ENCODE results near the gene KCNIP4. TPM values are rescaled to one million over a fixed set of nuclear protein-coding genes. Genes with fewer than 3 reads are reported as not detected.

The KCNIP4 gene
- total RNA-seq, 1 donor: 1.7 TPM

- TF ChIP-seq CTCF (IDR thresholded peaks at IDR 0.05; ENCODE audit: insufficient read depth, low read length): no peak
- H3K4me3 ChIP-seq (ENCODE audit: low read depth, low read length): no peak overlapping the region
- DNase-seq (ENCODE audit: low read depth): no peak
Measured at GRCh38 chr4:21005647-21006046, 942.9 kb downstream of the KCNIP4 start.

GRCh38 chr4:21002976-21003375 lies 945.6 kb downstream of the KCNIP4 start:
- no peak for DNase-seq (ENCODE audit: low read depth)
- H3K4me3 ChIP-seq (ENCODE audit: low read depth, low read length): no peak overlapping the region
- TF ChIP-seq CTCF (IDR thresholded peaks at IDR 0.05; ENCODE audit: insufficient read depth, low read length): no peak

- TF ChIP-seq CTCF (IDR thresholded peaks at IDR 0.05; ENCODE audit: insufficient read depth, low read length): no peak
- H3K4me3 ChIP-seq (ENCODE audit: low read depth, low read length): no peak overlapping the region
- DNase-seq (ENCODE audit: low read depth): no peak
Measured at GRCh38 chr4:21002286-21002685, 946.3 kb downstream of the KCNIP4 start.

GRCh38 chr4:21001490-21001889 lies 947.1 kb downstream of the KCNIP4 start:
- no peak overlapping the region for H3K4me3 ChIP-seq (ENCODE audit: low read depth, low read length)
- no peak for TF ChIP-seq CTCF (IDR thresholded peaks at IDR 0.05; ENCODE audit: insufficient read depth, low read length)
- no peak for DNase-seq (ENCODE audit: low read depth)

- DNase-seq (ENCODE audit: low read depth): no peak
- no peak for TF ChIP-seq CTCF (IDR thresholded peaks at IDR 0.05; ENCODE audit: insufficient read depth, low read length)
- H3K4me3 ChIP-seq (ENCODE audit: low read depth, low read length): no peak overlapping the region
Measured at GRCh38 chr4:20997886-20998285, 950.7 kb downstream of the KCNIP4 start.

- H3K4me3 ChIP-seq (ENCODE audit: low read depth, low read length): no peak overlapping the region
- TF ChIP-seq CTCF (IDR thresholded peaks at IDR 0.05; ENCODE audit: insufficient read depth, low read length): no peak
- DNase-seq (ENCODE audit: low read depth): no peak
Measured at GRCh38 chr4:20995610-20996009, 953.0 kb downstream of the KCNIP4 start.

GRCh38 chr4:20995015-20995414 lies 953.6 kb downstream of the KCNIP4 start:
- H3K4me3 ChIP-seq (ENCODE audit: low read depth, low read length): no peak overlapping the region
- no peak for DNase-seq (ENCODE audit: low read depth)
- TF ChIP-seq CTCF (IDR thresholded peaks at IDR 0.05; ENCODE audit: insufficient read depth, low read length): no peak
